K562 (cell line): ENCODE measurements around the gene RUNX1. TPM values are rescaled to one million over a fixed set of nuclear protein-coding genes. Genes with fewer than 3 reads are reported as not detected.

ENCODE experiments used
- ATAC-seq: fragments of 200-7000 bp; cut with Tn5 transposase; 3 replicates; pipeline ENCODE4 v1.9.1; 2020; ENCODE audit warnings: moderate library complexity
- BruUV-seq: library from RNA; stranded (reverse); fragments of 400-500 nt; replicated peaks from 2 replicates; lab custom pipeline; 2021; lab: Mats Ljungman, UMichigan
- CTCF ChIA-PET: fragments of 300-600 bp; formaldehyde crosslinking; extraction: SDS; loops from one replicate; lab custom pipeline; 2021; ENCODE audit warnings: low intra/inter-chr PET ratio; lab: Yijun Ruan, JAX
- POLR2A ChIA-PET: fragments of 300-600, 350-650 bp; sonication (Branson Sonifier 250); formaldehyde crosslinking; extraction: SDS; loops from one replicate; lab custom pipeline; 2021; ENCODE audit warnings: antibody characterized with exemption, inconsistent platforms; lab: Yijun Ruan, JAX
- DNase-seq, 4 experiments: peaks; one replicate each; pipeline versions ENCODE4 v3.0.0 to v3.0.0-alpha.2; 2011 to 2018; ENCODE audit warnings: low spot score in 3 of 4, mixed read lengths in 3 of 4; ENCODE audit errors: extremely low read depth in 1 of 4
- FAIRE-seq: peaks from 2 replicates; lab custom pipeline; 2011; peaks lifted over from hg19 to GRCh38; lab: Jason Lieb, UNC
- H2AFZ ChIP-seq: 2 replicates; pipeline ENCODE4 v1.6.0; 2011; ENCODE audit warnings: low read depth, low read length, control low read depth, inconsistent platforms
- H3K27ac ChIP-seq: fragments of 200-600 bp; 3 replicates; pipeline ENCODE4 v1.8.0; 2011; ENCODE audit warnings: low read depth, mild to moderate bottlenecking, control low read depth, inconsistent platforms, low read length, moderate library complexity, mixed read lengths; ENCODE audit errors: extremely low read depth
- H3K27me3 ChIP-seq, 2 experiments: fragments of 300-600 bp in 1 of 2; 2 replicates in 1 of 2; 3 replicates in 1 of 2; pipeline versions ENCODE4 v1.6.0 to v1.8.0; 2011; ENCODE audit warnings: inconsistent platforms in 2 of 2, low read length in 2 of 2, mild to moderate bottlenecking in 1 of 2, mixed read lengths in 1 of 2, moderate library complexity in 1 of 2; ENCODE audit not compliant: control insufficient read depth in 2 of 2, insufficient read depth in 2 of 2
- H3K36me3 ChIP-seq: fragments of 300-600 bp; 3 replicates; pipeline ENCODE4 v1.8.0; 2011; ENCODE audit warnings: mild to moderate bottlenecking, low read length, inconsistent platforms; ENCODE audit not compliant: control insufficient read depth, insufficient read depth
- H3K4me1 ChIP-seq, 2 experiments: fragments of 200-600 bp in 1 of 2; replicated peaks in 1 of 2; 2 replicates in 1 of 2; 3 replicates in 1 of 2; pipeline versions ENCODE4 v1.5.1 to v1.8.0; 2011; ENCODE audit warnings: inconsistent platforms in 2 of 2, low read length in 2 of 2, mild to moderate bottlenecking in 1 of 2, mixed read lengths in 1 of 2, moderate library complexity in 1 of 2; ENCODE audit not compliant: control insufficient read depth in 2 of 2, insufficient read depth in 2 of 2
- H3K4me2 ChIP-seq: 2 replicates; pipeline ENCODE4 v1.6.1; 2011; ENCODE audit warnings: low read length, control low read depth, inconsistent platforms, mixed read lengths; ENCODE audit not compliant: insufficient read depth
- H3K4me3 ChIP-seq: fragments of 200-600 bp; sonication (generic), shearing (Covaris generic); 2 replicates; pipeline ENCODE4 v1.5.1; 2016; ENCODE audit warnings: control low read depth, inconsistent platforms
- H3K79me2 ChIP-seq: fragments of 200-600 bp; 3 replicates; pipeline ENCODE4 v1.8.0; 2011; ENCODE audit warnings: low read length, inconsistent platforms; ENCODE audit not compliant: control insufficient read depth, insufficient read depth
- H3K9ac ChIP-seq, 2 experiments: 2 replicates each; pipeline versions ENCODE4 v1.6.0 to v1.6.1; 2011; ENCODE audit warnings: low read depth in 2 of 2, low read length in 2 of 2, control low read depth in 1 of 2, inconsistent platforms in 1 of 2, mild to moderate bottlenecking in 1 of 2, mixed read lengths in 1 of 2; ENCODE audit not compliant: insufficient read depth in 1 of 2
- H3K9me1 ChIP-seq: one replicate; pipeline ENCODE4 v1.6.0; 2011; ENCODE audit warnings: inconsistent platforms, mild to moderate bottlenecking, low read length, moderate library complexity; ENCODE audit not compliant: control insufficient read depth, insufficient read depth
- H3K9me3 ChIP-seq: replicated peaks from 2 replicates; pipeline ENCODE4 v1.5.1; 2011; ENCODE audit warnings: low read depth, low read length, inconsistent platforms; ENCODE audit not compliant: control insufficient read depth, insufficient read depth
- H4K20me1 ChIP-seq: replicated peaks from 2 replicates; pipeline ENCODE4 v1.6.1; 2011; ENCODE audit warnings: low read length, inconsistent platforms, mixed read lengths; ENCODE audit not compliant: control insufficient read depth, insufficient read depth
- NR2C1 ChIP-seq, 2 experiments: fragments of 450-650 bp; IDR thresholded peaks; 2 replicates each; pipeline ENCODE4 v1.6.1; 2017; ENCODE audit warnings: mild to moderate bottlenecking in 2 of 2, antibody characterized with exemption in 1 of 2, inconsistent platforms in 1 of 2, missing compliant biosample characterization in 1 of 2, missing genetic modification characterization in 1 of 2
- PKNOX1 ChIP-seq: fragments of 450-650 bp; IDR thresholded peaks from 2 replicates; pipeline ENCODE4 v1.6.1; 2016
- SP2 ChIP-seq: IDR thresholded peaks from 2 replicates; pipeline ENCODE4 v1.6.1; 2011; ENCODE audit warnings: mild to moderate bottlenecking, low read depth, low read length, moderate library complexity; ENCODE audit not compliant: poor library complexity, severe bottlenecking; ENCODE audit errors: extremely low read depth
- ZNF316 ChIP-seq: fragments of 450-650 bp; IDR thresholded peaks from 2 replicates; pipeline ENCODE4 v1.6.1; 2016
- WGBS: fragments of 100-300 bp; shearing (Covaris generic); methylation state at CpG from one replicate; pipeline ENCODE4 v1.1.6; 2016; ENCODE audit warnings: low coverage, mixed read lengths; ENCODE audit not compliant: insufficient coverage; ENCODE audit errors: missing lambda C conversion rate; 5-methylcytosine and 5-hydroxymethylcytosine counted together
- in situ Hi-C: fragments of 300-500 bp; cut with MboI; formaldehyde crosslinking; loops from 4 replicates; pipeline ENCODE4 v1.15.0; 2018; ENCODE audit warnings: inconsistent platforms, mixed read lengths
- intact Hi-C: fragments of 100-400 bp; cut with micrococcal nuclease; formaldehyde crosslinking; loops from 2 replicates; pipeline ENCODE4 v1.14.2; 2022
- polyA plus RNA-seq, 8 experiments: library from polyadenylated mRNA; depleted of rRNA in 4 of 8; stranded (reverse) in 5 of 8; unstranded in 3 of 8; fragments of >200 nt; fragmentation: Nextera tagmentation in 2 of 8; fragmentation: Illumina TruSeq in 1 of 8; extraction: Ambion mirVana in 2 of 8; extraction: Trizol in 1 of 8; gene quantifications; 2 replicates each; pipeline versions ENCODE4 v1.2.1 to v1.2.3, GENCODE V29; 2011 to 2014; ENCODE audit warnings: inconsistent platforms in 1 of 8, missing spikeins in 1 of 8
- total RNA-seq, 7 experiments: library from RNA; depleted of rRNA in 6 of 7; stranded (reverse); fragments of >200 nt in 6 of 7; fragmentation: Illumina TruSeq in 2 of 7; extraction: Trizol in 2 of 7; gene quantifications; 2 replicates each; pipeline versions ENCODE4 v1.2.1 to v1.2.3, GENCODE V29; 2011 to 2021; ENCODE audit warnings: low replicate concordance in 1 of 7

The RUNX1 gene
- total and polyA plus RNA-seq, 9 of the 15 experiments (the other 6 are each of a cell fraction or from before 2014, with no cell fraction given), result 2.2 to 68.6 (median 17.8) TPM

GRCh38 chr21:35039595-35040289, 9.4 kb downstream of the RUNX1 start:
- H3K9me1 ChIP-seq, result no peaks in the 10 kb centered on the region
- no peaks in the 10 kb centered on the region for H3K79me2 ChIP-seq
- H2AFZ ChIP-seq, result 0 out of 2 replicates have a peak overlapping the region, but pooled peaks have one; percentile 2
- no peaks in the 10 kb centered on the region; a peak in 1 of 5 replicates for H3K27me3 ChIP-seq
- no peak overlapping the region for H3K4me2 ChIP-seq
- in situ Hi-C loops, result no loop called here
- ATAC-seq (no peak), DNase-seq (no peak), FAIRE-seq (no peak)
- CTCF ChIA-PET, result no interaction called here
- H3K4me3 ChIP-seq, result no peak overlapping the region
- H3K9me3 ChIP-seq, result no peaks in the 10 kb centered on the region
- H3K27ac ChIP-seq, result no peak overlapping the region
- peaks cover 4 to 25% of the 10 kb centered on the region in 2 experiments; a peak in 4 of 5 replicates for H3K4me1 ChIP-seq
- POLR2A ChIA-PET, result interaction anchor here (1.0 to 2.0 kb wide), 2 partner anchors 8 to 9 kb away, joined by 3 to 7 read pairs; no protein-coding TSS in a partner anchor
- 43% methylated on average over 3 of the region's 3 CpGs for WGBS
- H3K9ac ChIP-seq, result no peak overlapping the region
- TF ChIP-seq SP2 (no peak), ZNF316 (0 out of 2 replicates have a peak, but pooled peaks have one; percentile 2), PKNOX1 (peak; percentile 55; the same call in 1 of the 2 replicates), NR2C1 (IDR thresholded peaks at IDR 0.05) (peak; percentile 30; the same call in 1 of the 2 replicates), NR2C1 (tag; IDR thresholded peaks at IDR 0.05) (no peak)
- no TSS peak for BruUV-seq
- intact Hi-C loops, result no loop called here
- H4K20me1 ChIP-seq, result no peaks in the 10 kb centered on the region
- H3K36me3 ChIP-seq, result no peaks in the 10 kb centered on the region
